Stimulated activated CD4-positive, alpha-beta T cell treated with anti-CD3 and anti-CD28 coated beads, Interleukin-2, amount 100 ng/mL, for 4 hours (primary cell): ENCODE measurements around the gene TBX4.

ENCODE experiments used
- DNase-seq: peaks from one replicate; pipeline ENCODE4 v3.0.0-alpha.2; 2020; ENCODE audit warnings: low read depth

Gene TBX4

GRCh38 chr17:61465550-61466237 is 13.5 kb downstream of the TBX4 start:
- no peak for DNase-seq

- DNase-seq, result no peak
These were observed 14.0 kb downstream of the TBX4 start for GRCh38 chr17:61466246-61466645.

- DNase-seq, result no peak
These were observed 15.4 kb downstream of the TBX4 start for GRCh38 chr17:61467416-61468262.

GRCh38 chr17:61468263-61468907 is 16.2 kb downstream of the TBX4 start:
- no peak for DNase-seq

- DNase-seq, result no peak
These were observed 17.3 kb downstream of the TBX4 start for GRCh38 chr17:61469474-61469873.

- no peak for DNase-seq
These were observed 17.7 kb downstream of the TBX4 start for GRCh38 chr17:61469949-61470348.

- no peak for DNase-seq
These were observed 18.4 kb downstream of the TBX4 start for GRCh38 chr17:61470530-61471136.

- DNase-seq, result no peak
These were observed 22.2 kb downstream of the TBX4 start for GRCh38 chr17:61474235-61474927.

GRCh38 chr17:61474934-61475333 is 22.7 kb downstream of the TBX4 start:
- DNase-seq, result no peak

GRCh38 chr17:61475726-61476125 is 23.5 kb downstream of the TBX4 start:
- DNase-seq, result no peak

GRCh38 chr17:61476476-61477203 is 24.4 kb downstream of the TBX4 start:
- no peak for DNase-seq

GRCh38 chr17:61477204-61477834 is 25.1 kb downstream of the TBX4 start:
- DNase-seq, result no peak

GRCh38 chr17:61478026-61478789 is 26.0 kb downstream of the TBX4 start:
- no peak for DNase-seq

GRCh38 chr17:61478790-61479492 is 26.7 kb downstream of the TBX4 start:
- no peak for DNase-seq

GRCh38 chr17:61479493-61480413 is 27.5 kb downstream of the TBX4 start:
- no peak for DNase-seq

- DNase-seq, result no peak
These were observed 28.2 kb downstream of the TBX4 start for GRCh38 chr17:61480414-61480807.

- no peak for DNase-seq
These were observed 29.2 kb downstream of the TBX4 start for GRCh38 chr17:61481421-61481820.

GRCh38 chr17:61482467-61482866 is 30.2 kb downstream of the TBX4 start:
- DNase-seq, result no peak
